ENCODE results near the gene LSM4. TPM values are rescaled to one million over a fixed set of nuclear protein-coding genes. Genes with fewer than 3 reads are reported as not detected.
A peak's percentile ranks its signal among the peaks of the same experiment; 100 is the strongest.

The LSM4 gene
- total and polyA plus RNA-seq, 2 of the 13 experiments (the other 11 are each of a cell fraction or from before 2014, with no cell fraction given) = 65.8 to 166 TPM

GRCh38 chr19:18274781-18275356, 48.0 kb downstream of the LSM4 start (continued):
- TF ChIP-seq ZBED4 (CRISPR knock-in tag; IDR thresholded peaks at IDR 0.05; ENCODE audit: borderline replicate concordance) (peak; percentile 98), PITX1 (CRISPR knock-in tag; IDR thresholded peaks at IDR 0.05) (peak; percentile 42), PREB (CRISPR knock-in tag; IDR thresholded peaks at IDR 0.05) (no peak), YEATS4 (CRISPR knock-in tag; IDR thresholded peaks at IDR 0.05; ENCODE audit: borderline replicate concordance) (peak; percentile 69; the same call in 1 of the 2 replicates), MYC (CRISPR knock-in tag; IDR thresholded peaks at IDR 0.05; ENCODE audit: borderline replicate concordance) (0 out of 2 replicates have a peak, but pooled peaks have one; percentile 33), ZNF383 (CRISPR knock-in tag; IDR thresholded peaks at IDR 0.05; ENCODE audit: borderline replicate concordance) (no peak), KDM2A (CRISPR knock-in tag; IDR thresholded peaks at IDR 0.05; ENCODE audit: borderline replicate concordance, low read depth) (peak; percentile 68; the same call in 1 of the 2 replicates), SSRP1 (CRISPR knock-in tag; IDR thresholded peaks at IDR 0.05) (0 out of 2 replicates have a peak, but pooled peaks have one; percentile 45), GABPB1 (CRISPR knock-in tag; IDR thresholded peaks at IDR 0.05) (peak; percentile 50; the same call in 1 of the 2 replicates), ZNF761 (CRISPR knock-in tag; conservative IDR thresholded peaks at IDR 0.05) (0 out of 2 replicates have a peak, but pooled peaks have one; percentile 41), MIER3 (CRISPR knock-in tag; IDR thresholded peaks at IDR 0.05; ENCODE audit: borderline replicate concordance) (0 out of 2 replicates have a peak, but pooled peaks have one; percentile 19), THYN1 (CRISPR knock-in tag; IDR thresholded peaks at IDR 0.05; ENCODE audit: borderline replicate concordance, low read depth) (no peak), ZNF543 (CRISPR knock-in tag; IDR thresholded peaks at IDR 0.05) (0 out of 2 replicates have a peak, but pooled peaks have one; percentile 68), HOXD1 (CRISPR knock-in tag; IDR thresholded peaks at IDR 0.05) (no peak; the same call in 1 of the 2 replicates), MIER2 (CRISPR knock-in tag; IDR thresholded peaks at IDR 0.05) (no peak), HMG20A (CRISPR knock-in tag; IDR thresholded peaks at IDR 0.05; ENCODE audit: borderline replicate concordance) (peak; percentile 39; the same call in 1 of the 2 replicates), DMAP1 (CRISPR knock-in tag; IDR thresholded peaks at IDR 0.05) (peak; percentile 34; the same call in 1 of the 2 replicates), ZNF350 (CRISPR knock-in tag; IDR thresholded peaks at IDR 0.05; ENCODE audit: borderline replicate concordance, low read depth) (peak; percentile 78), NFE2L1 (CRISPR knock-in tag; IDR thresholded peaks at IDR 0.05; ENCODE audit: borderline replicate concordance) (no peak), BHLHE40 (IDR thresholded peaks at IDR 0.05; ENCODE audit: low read length) (no peak), ZNF260 (CRISPR knock-in tag; IDR thresholded peaks at IDR 0.05; ENCODE audit: borderline replicate concordance, low read depth) (no peak), PAXIP1 (CRISPR knock-in tag; conservative IDR thresholded peaks at IDR 0.05) (peak; percentile 91)
